H1 (cell line): ENCODE results near the gene MELK. TPM values are rescaled to one million over a fixed set of nuclear protein-coding genes. Genes with fewer than 3 reads are reported as not detected.

Experiments used
- CTCF ChIA-PET: fragments of 300-600 bp; sonication (Branson Sonifier 250); formaldehyde crosslinking; loops from one replicate; lab custom pipeline; 2021; ENCODE audit not compliant: partially characterized antibody; lab: Charles Lee
- POLR2A ChIA-PET: fragments of 300-600 bp; sonication (Branson Sonifier 250); formaldehyde crosslinking; loops from one replicate; lab custom pipeline; 2021; ENCODE audit warnings: inconsistent platforms; ENCODE audit not compliant: partially characterized antibody; lab: Charles Lee
- DNase-seq, 2 experiments: peaks; one replicate each; pipeline versions ENCODE4 v3.0.0 to v3.0.0-alpha.2; 2010 to 2022; ENCODE audit warnings: low spot score in 2 of 2, low read depth in 1 of 2, mixed read lengths in 1 of 2
- FAIRE-seq: peaks from 2 replicates; lab custom pipeline; 2011; peaks lifted over from hg19 to GRCh38; lab: Jason Lieb, UNC
- H2AFZ ChIP-seq: 2 replicates; pipeline ENCODE4 v1.8.1; 2012; ENCODE audit warnings: low read length, inconsistent platforms
- H2AK5ac ChIP-seq: 2 replicates; pipeline ENCODE4 v1.6.1; 2013; ENCODE audit warnings: low read depth, low read length
- H2BK120ac ChIP-seq: replicated peaks from 2 replicates; pipeline ENCODE3; 2013; ENCODE audit warnings: low read depth, low read length, inconsistent platforms
- H2BK12ac ChIP-seq: 2 replicates; pipeline ENCODE4 v1.6.1; 2013; ENCODE audit warnings: low read depth, low read length
- H2BK15ac ChIP-seq: 2 replicates; pipeline ENCODE4 v1.6.1; 2013; ENCODE audit warnings: low read length
- H2BK20ac ChIP-seq: 2 replicates; pipeline ENCODE4 v1.6.1; 2013; ENCODE audit warnings: low read length
- H2BK5ac ChIP-seq: 2 replicates; pipeline ENCODE4 v1.6.1; 2013; ENCODE audit warnings: low read depth, low read length
- H3K14ac ChIP-seq: 2 replicates; pipeline ENCODE4 v1.6.1; 2013; ENCODE audit warnings: inconsistent platforms; ENCODE audit not compliant: insufficient read length
- H3K18ac ChIP-seq: 2 replicates; pipeline ENCODE4 v1.6.1; 2013; ENCODE audit warnings: low read length; ENCODE audit errors: extremely low read depth
- H3K23ac ChIP-seq: 2 replicates; pipeline ENCODE4 v1.6.1; 2013; ENCODE audit warnings: inconsistent platforms; ENCODE audit not compliant: insufficient read length
- H3K23me2 ChIP-seq: 2 replicates; pipeline ENCODE4 v1.6.1; 2013; ENCODE audit warnings: low read depth, low read length
- H3K27ac ChIP-seq: 2 replicates; pipeline ENCODE4 v1.6.1; 2011; ENCODE audit warnings: low read depth, low read length, inconsistent platforms
- H3K27me3 ChIP-seq, 4 experiments: replicated peaks in 1 of 4; 1 replicate in 1 of 4; 2 replicates in 3 of 4; pipeline versions ENCODE4 v1.6.1 to v1.8.1; 2011 to 2013; ENCODE audit warnings: low read length in 3 of 4, mild to moderate bottlenecking in 3 of 4, inconsistent platforms in 2 of 4, mixed read lengths in 2 of 4, moderate library complexity in 1 of 4; ENCODE audit not compliant: control insufficient read depth in 3 of 4, insufficient read depth in 3 of 4; ENCODE audit errors: extremely low read depth in 1 of 4
- H3K36me3 ChIP-seq, 4 experiments: 2 replicates each; pipeline versions ENCODE4 v1.6.1 to v1.8.1; 2011 to 2013; ENCODE audit warnings: mild to moderate bottlenecking in 4 of 4, low read length in 3 of 4, moderate library complexity in 2 of 4, control low read depth in 1 of 4, inconsistent platforms in 1 of 4; ENCODE audit not compliant: insufficient read depth in 4 of 4, control insufficient read depth in 2 of 4
- H3K4ac ChIP-seq: replicated peaks from 2 replicates; pipeline ENCODE3; 2013; ENCODE audit warnings: low read length, low read depth, mixed read lengths, inconsistent platforms; ENCODE audit not compliant: insufficient read length
- H3K4me1 ChIP-seq, 4 experiments: replicated peaks in 1 of 4; 1 replicate in 1 of 4; 2 replicates in 3 of 4; pipeline versions ENCODE4 v1.6.1 to v1.8.1; 2011 to 2013; ENCODE audit warnings: low read length in 3 of 4, inconsistent platforms in 2 of 4, mixed read lengths in 1 of 4; ENCODE audit not compliant: insufficient read depth in 4 of 4, control insufficient read depth in 3 of 4
- H3K4me2 ChIP-seq, 2 experiments: 2 replicates each; pipeline versions ENCODE4 v1.6.1 to v1.8.1; 2011 to 2013; ENCODE audit warnings: low read depth in 2 of 2, low read length in 2 of 2, control low read depth in 1 of 2, inconsistent platforms in 1 of 2, mild to moderate bottlenecking in 1 of 2; ENCODE audit not compliant: insufficient read depth in 1 of 2
- H3K4me3 ChIP-seq, 4 experiments: fragments of 200-600, 300-600 bp in 1 of 4; sonication (generic), shearing (Covaris generic), sonication (Bioruptor Twin) in 1 of 4; 2 replicates each; pipeline versions ENCODE4 v1.5.1 to v1.8.1; 2011 to 2016; ENCODE audit warnings: low read length in 4 of 4, low read depth in 3 of 4, control low read depth in 2 of 4, inconsistent platforms in 2 of 4, mild to moderate bottlenecking in 2 of 4, mixed read lengths in 1 of 4, moderate library complexity in 1 of 4; ENCODE audit not compliant: insufficient read depth in 2 of 4; ENCODE audit errors: extremely low read depth in 1 of 4
- H3K56ac ChIP-seq: replicated peaks from 2 replicates; pipeline ENCODE3; 2013; ENCODE audit warnings: low read depth, mild to moderate bottlenecking, mixed read lengths, low read length, inconsistent platforms; ENCODE audit not compliant: insufficient read length
- H3K79me1 ChIP-seq: 2 replicates; pipeline ENCODE4 v1.6.1; 2013; ENCODE audit warnings: low read depth, low read length, control low read depth
- H3K79me2 ChIP-seq, 2 experiments: 2 replicates each; pipeline versions ENCODE4 v1.6.1 to v1.8.1; 2012 to 2013; ENCODE audit warnings: low read length in 2 of 2, mild to moderate bottlenecking in 2 of 2, inconsistent platforms in 1 of 2; ENCODE audit not compliant: insufficient read depth in 2 of 2, control insufficient read depth in 1 of 2
- H3K9ac ChIP-seq, 4 experiments: replicated peaks in 1 of 4; 1 replicate in 1 of 4; 2 replicates in 3 of 4; pipeline versions ENCODE4 v1.6.1 to v1.8.1; 2011 to 2013; ENCODE audit warnings: low read depth in 3 of 4, low read length in 3 of 4, control low read depth in 2 of 4, mild to moderate bottlenecking in 2 of 4, moderate library complexity in 2 of 4, inconsistent platforms in 1 of 4; ENCODE audit errors: extremely low read depth in 1 of 4
- H3K9me3 ChIP-seq, 2 experiments: 2 replicates each; pipeline versions ENCODE4 v1.6.1 to v1.8.1; 2012 to 2013; ENCODE audit warnings: mild to moderate bottlenecking in 2 of 2, moderate library complexity in 2 of 2, control low read depth in 1 of 2, inconsistent platforms in 1 of 2, low read depth in 1 of 2, low read length in 1 of 2, mixed read lengths in 1 of 2; ENCODE audit not compliant: insufficient read depth in 2 of 2
- H4K20me1 ChIP-seq, 2 experiments: replicated peaks in 1 of 2; 2 replicates each; pipeline versions ENCODE3 to v1.8.1; 2011 to 2013; ENCODE audit warnings: inconsistent platforms in 2 of 2, low read length in 2 of 2, mild to moderate bottlenecking in 1 of 2; ENCODE audit not compliant: insufficient read depth in 2 of 2, control insufficient read depth in 1 of 2
- H4K5ac ChIP-seq: 2 replicates; pipeline ENCODE4 v1.6.1; 2013; ENCODE audit warnings: low read length, low read depth, mixed read lengths, inconsistent platforms; ENCODE audit not compliant: insufficient read length
- H4K8ac ChIP-seq: 2 replicates; pipeline ENCODE4 v1.8.0; 2013; ENCODE audit warnings: mild to moderate bottlenecking, moderate library complexity, low read length, inconsistent platforms; ENCODE audit not compliant: insufficient read depth; ENCODE audit errors: extremely low read depth
- H4K91ac ChIP-seq: replicated peaks from 2 replicates; pipeline ENCODE3; 2013; ENCODE audit warnings: low read length, mixed read lengths, inconsistent platforms; ENCODE audit not compliant: insufficient read length
- ASH2L ChIP-seq: fragments of 200-600, 300-600 bp; sonication (generic); IDR thresholded peaks from one replicate; pipeline ENCODE4 v1.7.1; 2017; ENCODE audit warnings: low read length
- BCL11A ChIP-seq, 2 experiments: IDR thresholded peaks; one replicate each; pipeline ENCODE4 v1.6.1; 2011; ENCODE audit warnings: low read depth in 2 of 2, low read length in 2 of 2, mild to moderate bottlenecking in 2 of 2
- CTBP2 ChIP-seq: IDR thresholded peaks from 2 replicates; pipeline ENCODE4 v1.7.0; 2011; ENCODE audit warnings: borderline replicate concordance, mild to moderate bottlenecking, moderate library complexity, mixed read lengths, low read length; ENCODE audit not compliant: insufficient read depth, insufficient read length
- EGR1 ChIP-seq: IDR thresholded peaks from 2 replicates; pipeline ENCODE4 v1.6.1; 2011; ENCODE audit warnings: low read depth, low read length, borderline replicate concordance
- EZH2 ChIP-seq: fragments of 200-600 bp; sonication (generic); IDR thresholded peaks from 2 replicates; pipeline ENCODE4 v1.7.1; 2012; ENCODE audit warnings: low read depth, mild to moderate bottlenecking, moderate library complexity, low read length, inconsistent platforms; ENCODE audit not compliant: severe bottlenecking
- KDM5A ChIP-seq: fragments of 200-600 bp; IDR thresholded peaks from 2 replicates; pipeline ENCODE4 v1.7.1; 2012; ENCODE audit warnings: mild to moderate bottlenecking, low read length, inconsistent platforms, mixed read lengths
- NRF1 ChIP-seq: IDR thresholded peaks from 2 replicates; pipeline ENCODE4 v1.6.1; 2011; ENCODE audit warnings: mild to moderate bottlenecking, low read depth, low read length, improper control_type of control experiment
- POU5F1 ChIP-seq: IDR thresholded peaks from 2 replicates; pipeline ENCODE4 v1.6.1; 2011; ENCODE audit warnings: low read depth, mild to moderate bottlenecking, low read length, moderate library complexity
- RFX5 ChIP-seq: IDR thresholded peaks from 2 replicates; pipeline ENCODE4 v1.6.1; 2011; ENCODE audit warnings: low read depth, low read length, improper control_type of control experiment, borderline replicate concordance
- RXRA ChIP-seq: IDR thresholded peaks from 2 replicates; pipeline ENCODE4 v1.6.1; 2011; ENCODE audit warnings: low read depth, mild to moderate bottlenecking, low read length, moderate library complexity; ENCODE audit not compliant: insufficient read depth
- TAF7 ChIP-seq: optimal IDR thresholded peaks from 2 replicates; pipeline ENCODE3; 2011; ENCODE audit warnings: low read depth, mild to moderate bottlenecking, inconsistent platforms, low read length, moderate library complexity, borderline replicate concordance
- polyA plus RNA-seq, 7 experiments: library from polyadenylated mRNA; depleted of rRNA in 3 of 7; stranded (reverse) in 5 of 7; unstranded in 2 of 7; fragments of >200 nt in 5 of 7; fragments of 200-250 nt in 2 of 7; gene quantifications; 1 replicate in 5 of 7; 2 replicates in 1 of 7; 4 replicates in 1 of 7; pipeline versions ENCODE4 v1.2.1 to v1.2.3, GENCODE V29; 2011 to 2013; ENCODE audit warnings: missing spikeins in 2 of 7, mixed read lengths in 2 of 7
- total RNA-seq: library from RNA; stranded (reverse); fragmentation: NEBNext Ultra II Directional; extraction: Animal tissue kit (Norgen Biotek cat#: 25700); gene quantifications from 2 replicates; pipeline ENCODE4 v1.2.1, GENCODE V29; 2021
- TF ChIP-seq, protein P1 (sequence below): IDR thresholded peaks from 2 replicates; pipeline ENCODE4 v1.6.1; 2012; ENCODE audit warnings: low read length, inconsistent platforms

Gene MELK
- total and polyA plus RNA-seq, 2 of the 8 experiments (the other 6 are each of a cell fraction or from before 2014, with no cell fraction given), result 26.2 to 53.1 TPM

DNA sequence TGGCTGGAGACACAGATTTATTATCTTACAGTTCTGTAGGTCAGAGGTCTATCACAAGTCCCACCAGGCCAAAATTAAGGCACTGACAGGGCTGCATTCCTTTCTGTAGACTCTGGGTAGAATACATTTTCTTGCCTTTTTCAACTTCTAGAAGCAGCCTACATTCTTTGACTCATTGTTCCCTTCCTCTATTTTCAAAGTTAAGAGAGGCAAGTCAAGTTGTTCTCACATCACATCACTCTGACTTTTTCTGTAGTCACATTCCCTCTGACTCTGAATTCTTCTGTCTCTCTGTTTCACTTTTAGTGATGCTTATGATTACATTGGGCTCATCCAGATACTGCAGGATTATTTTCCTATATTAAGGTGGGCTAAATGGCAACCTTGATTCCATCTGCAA lies 119.0 kb downstream of the MELK start:
- no peak overlapping the region for H2BK120ac ChIP-seq
- H2BK12ac ChIP-seq, result no peak overlapping the region
- H2AK5ac ChIP-seq, result no peak overlapping the region
- H3K36me3 ChIP-seq, result no peaks in the 10 kb centered on the region
- H3K79me1 ChIP-seq, result no peaks in the 10 kb centered on the region
- H3K27me3 ChIP-seq, result no peaks in the 10 kb centered on the region
- no peak overlapping the region for H3K14ac ChIP-seq
- H2AFZ ChIP-seq, result no peak overlapping the region
- no peaks in the 10 kb centered on the region for H3K23me2 ChIP-seq
- H3K4me1 ChIP-seq, result no peaks in the 10 kb centered on the region
- H2BK20ac ChIP-seq, result no peak overlapping the region
- H4K20me1 ChIP-seq, result no peaks in the 10 kb centered on the region
- CTCF ChIA-PET, result interaction anchor here (0.6 kb wide), 1 partner anchor 635 kb away, joined by 3 read pairs; no protein-coding TSS in a partner anchor
- TF ChIP-seq, protein P1, sequence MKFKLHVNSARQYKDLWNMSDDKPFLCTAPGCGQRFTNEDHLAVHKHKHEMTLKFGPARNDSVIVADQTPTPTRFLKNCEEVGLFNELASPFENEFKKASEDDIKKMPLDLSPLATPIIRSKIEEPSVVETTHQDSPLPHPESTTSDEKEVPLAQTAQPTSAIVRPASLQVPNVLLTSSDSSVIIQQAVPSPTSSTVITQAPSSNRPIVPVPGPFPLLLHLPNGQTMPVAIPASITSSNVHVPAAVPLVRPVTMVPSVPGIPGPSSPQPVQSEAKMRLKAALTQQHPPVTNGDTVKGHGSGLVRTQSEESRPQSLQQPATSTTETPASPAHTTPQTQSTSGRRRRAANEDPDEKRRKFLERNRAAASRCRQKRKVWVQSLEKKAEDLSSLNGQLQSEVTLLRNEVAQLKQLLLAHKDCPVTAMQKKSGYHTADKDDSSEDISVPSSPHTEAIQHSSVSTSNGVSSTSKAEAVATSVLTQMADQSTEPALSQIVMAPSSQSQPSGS, result no peak
- no peak for TF ChIP-seq BCL11A (IDR thresholded peaks at IDR 0.05; ENCODE audit: low read depth in 2 of 2, low read length in 2 of 2)
- TF ChIP-seq RXRA, result no peak
- TF ChIP-seq POU5F1, result no peak
- TF ChIP-seq RFX5, result no peak
- TF ChIP-seq EGR1, result no peak
- TF ChIP-seq KDM5A, result no peak
- no peak for TF ChIP-seq EZH2
- TF ChIP-seq NRF1, result no peak
- no peak for TF ChIP-seq ASH2L
- no peak for TF ChIP-seq CTBP2
- no peak for TF ChIP-seq TAF7
- TF ChIP-seq, all 59 proteins: peak for 0
- Histone ChIP-seq H4K8ac (no peak overlapping the region), H2BK5ac (no peak overlapping the region), H3K4me3 (no peak overlapping the region), H3K23ac (no peak overlapping the region), H3K27ac (no peak overlapping the region), H3K9ac (no peak overlapping the region), H3K9me3 (no peaks in the 10 kb centered on the region), H2BK15ac (no peak overlapping the region), H3K4ac (no peak overlapping the region), H3K79me2 (no peaks in the 10 kb centered on the region), H3K18ac (no peak overlapping the region), H4K5ac (no peak overlapping the region), H3K4me2 (no peak overlapping the region), H4K91ac (no peak overlapping the region), H3K56ac (no peak overlapping the region)
- DNase-seq (no peak), FAIRE-seq (no peak)
- POLR2A ChIA-PET, result no interaction called here
